Measurements from ENCODE around the gene ZNF785. TPM values are rescaled to one million over a fixed set of nuclear protein-coding genes. Genes with fewer than 3 reads are reported as not detected.

The ZNF785 gene
- polyA plus RNA-seq, 3 donors = 0.67 to 9.0 (median 1.1) TPM

- intact Hi-C loops (cut with micrococcal nuclease) = no loop called here
- H3K27ac Mint-ChIP-seq = peak overlapping the region; percentile 5 to 90 (median 59)
- peaks cover 12 to 18% of the 10 kb centered on the region in 2 donors for H3K4me1 ChIP-seq (ENCODE audit: control insufficient read depth in 1 of 2, insufficient read depth in 2 of 2, low read length in 2 of 2)
- no peaks in the 10 kb centered on the region for H3K9me3 Mint-ChIP-seq
- H3K27ac ChIP-seq (ENCODE audit: low read depth in 1 of 2, low read length in 2 of 2) = no peak overlapping the region
- peak in 2 of 3 donors; percentile 32 to 37 for DNase-seq
- H3K79me2 ChIP-seq (ENCODE audit: insufficient read depth, low read length) = no peaks in the 10 kb centered on the region
- H4K20me1 ChIP-seq (ENCODE audit: insufficient read depth, low read length) = no peaks in the 10 kb centered on the region
- TF ChIP-seq CTCF (IDR thresholded peaks at IDR 0.05) = no peak
- no peaks in the 10 kb centered on the region for H3K36me3 ChIP-seq (replicated peaks in 1 of 2; ENCODE audit: control insufficient read depth in 1 of 2, insufficient read depth in 2 of 2, low read length in 2 of 2)
- H3K27me3 ChIP-seq (ENCODE audit: control insufficient read depth in 2 of 2, insufficient read depth in 2 of 2, low read length in 2 of 2) = no peaks in the 10 kb centered on the region
- peak overlapping the region; percentile 74 for H2AFZ ChIP-seq (ENCODE audit: insufficient read depth, low read depth, low read length, poor library complexity, severe bottlenecking)
- WGBS (ENCODE audit: insufficient coverage) = 7% methylated on average over 7 of the region's 8 CpGs
- no peaks in the 10 kb centered on the region for H3K9me3 ChIP-seq (replicated peaks in 1 of 2; ENCODE audit: control insufficient read depth in 1 of 2, insufficient read depth in 1 of 2, low read length in 2 of 2)
- H3K4me2 ChIP-seq (replicated peaks; ENCODE audit: extremely low read depth, low read length, poor library complexity, severe bottlenecking) = peak overlapping the region; percentile 64
- H3K4me3 ChIP-seq (replicated peaks in 1 of 3; ENCODE audit: low read depth in 2 of 3, low read length in 3 of 3) = peak overlapping the region; percentile 17 to 65 (median 29)
- peaks cover 19% of the 10 kb centered on the region for H3K4me1 Mint-ChIP-seq
- no peaks in the 10 kb centered on the region for H3K27me3 Mint-ChIP-seq (ENCODE audit: low read depth in 3 of 3)
- H3K36me3 Mint-ChIP-seq = peaks cover 1 to 4% of the 10 kb centered on the region in 2 donors
- H3K9ac ChIP-seq (ENCODE audit: insufficient read depth, low read length, poor library complexity, severe bottlenecking) = peak overlapping the region; percentile 47
- peak overlapping the region; percentile 85 to 93 for H3K4me3 Mint-ChIP-seq
Observed at GRCh38 chr16:30546115-30546514, 39.4 kb downstream of the ZNF785 start.

- Histone ChIP-seq H3K27me3 (ENCODE audit: control insufficient read depth in 2 of 2, insufficient read depth in 2 of 2, low read length in 2 of 2) (no peaks in the 10 kb centered on the region), H3K9me3 (replicated peaks in 1 of 2; ENCODE audit: control insufficient read depth in 1 of 2, insufficient read depth in 1 of 2, low read length in 2 of 2) (no peaks in the 10 kb centered on the region), H4K20me1 (ENCODE audit: insufficient read depth, low read length) (no peaks in the 10 kb centered on the region), H3K4me3 (replicated peaks in 1 of 3; ENCODE audit: low read depth in 2 of 3, low read length in 3 of 3) (no peak overlapping the region), H3K9ac (ENCODE audit: insufficient read depth, low read length, poor library complexity, severe bottlenecking) (no peak overlapping the region), H3K27ac (ENCODE audit: low read depth in 1 of 2, low read length in 2 of 2) (no peak overlapping the region), H3K4me2 (replicated peaks; ENCODE audit: extremely low read depth, low read length, poor library complexity, severe bottlenecking) (no peak overlapping the region), H3K4me1 (ENCODE audit: control insufficient read depth in 1 of 2, insufficient read depth in 2 of 2, low read length in 2 of 2) (peaks cover 12 to 18% of the 10 kb centered on the region in 2 donors), H2AFZ (ENCODE audit: insufficient read depth, low read depth, low read length, poor library complexity, severe bottlenecking) (no peak overlapping the region), H3K79me2 (ENCODE audit: insufficient read depth, low read length) (no peaks in the 10 kb centered on the region), H3K36me3 (replicated peaks in 1 of 2; ENCODE audit: control insufficient read depth in 1 of 2, insufficient read depth in 2 of 2, low read length in 2 of 2) (no peaks in the 10 kb centered on the region)
- no peak for TF ChIP-seq CTCF (IDR thresholded peaks at IDR 0.05)
- no peaks in the 10 kb centered on the region for H3K9me3 Mint-ChIP-seq
- peaks cover 0 to 1% (median 0%) of the 10 kb centered on the region in 3 donors for H3K27me3 Mint-ChIP-seq (ENCODE audit: low read depth in 3 of 3)
- 93% methylated on average over 5 of the region's 5 CpGs for WGBS (ENCODE audit: insufficient coverage)
- peaks cover 21% of the 10 kb centered on the region for H3K4me1 Mint-ChIP-seq
- H3K36me3 Mint-ChIP-seq = no peaks in the 10 kb centered on the region
- intact Hi-C loops (cut with micrococcal nuclease) = no loop called here
- no peak overlapping the region for H3K27ac Mint-ChIP-seq
- no peak for DNase-seq
- no peak overlapping the region for H3K4me3 Mint-ChIP-seq
Observed at GRCh38 chr16:30543067-30543466, 42.4 kb downstream of the ZNF785 start.

Data from CD14-positive monocyte (primary cell).